HepG2 (cell line): Measurements from ENCODE around the gene EIF4ENIF1. TPM values are rescaled to one million over a fixed set of nuclear protein-coding genes. Genes with fewer than 3 reads are reported as not detected.

Experiments used
- ATF7 ChIP-seq, 2 experiments: fragments of 450-650 bp in 1 of 2; sonication (generic) in 1 of 2; formaldehyde crosslinking in 1 of 2; IDR thresholded peaks; 2 replicates each; pipeline versions ENCODE4 v1.4.0 to v1.6.1; 2016 to 2020; ENCODE audit warnings: antibody characterized with exemption in 1 of 2, mild to moderate bottlenecking in 1 of 2, missing genetic modification reagents in 1 of 2
- CHD4 ChIP-seq: fragments of 200-600 bp; sonication (generic); IDR thresholded peaks from 2 replicates; pipeline ENCODE4 v1.7.0; 2017; ENCODE audit warnings: mild to moderate bottlenecking, low read length, borderline replicate concordance
- HNRNPUL1 ChIP-seq: fragments of 200-400 bp; formaldehyde crosslinking; IDR thresholded peaks from 2 replicates; pipeline ENCODE4 v1.6.1; 2017; ENCODE audit warnings: low read depth, mild to moderate bottlenecking, low read length, moderate library complexity
- KLF13 ChIP-seq: sonication (generic); formaldehyde crosslinking; IDR thresholded peaks from 2 replicates; pipeline ENCODE4 v1.4.0; 2020; ENCODE audit warnings: mild to moderate bottlenecking, missing genetic modification reagents
- MAZ ChIP-seq, 2 experiments: sonication (generic) in 1 of 2; formaldehyde crosslinking in 1 of 2; IDR thresholded peaks; 2 replicates each; pipeline versions ENCODE4 v1.5.0 to v1.6.1; 2012 to 2020; ENCODE audit warnings: low read depth in 2 of 2, mild to moderate bottlenecking in 2 of 2, borderline replicate concordance in 1 of 2, improper control_type of control experiment in 1 of 2, low read length in 1 of 2, missing genetic modification reagents in 1 of 2, moderate library complexity in 1 of 2
- SALL1 ChIP-seq: sonication (generic); formaldehyde crosslinking; IDR thresholded peaks from 2 replicates; pipeline ENCODE4 v1.8.0; 2022; ENCODE audit warnings: mild to moderate bottlenecking, missing genetic modification reagents
- SPEN ChIP-seq: sonication (generic); formaldehyde crosslinking; IDR thresholded peaks from 2 replicates; pipeline ENCODE4 v1.5.1; 2020; ENCODE audit warnings: low read depth, mild to moderate bottlenecking, missing genetic modification reagents
- TAF15 ChIP-seq: fragments of 200-400 bp; formaldehyde crosslinking; IDR thresholded peaks from one replicate; pipeline ENCODE4 v1.6.1; 2018; ENCODE audit warnings: mild to moderate bottlenecking, low read depth, low read length; ENCODE audit not compliant: poor library complexity, severe bottlenecking
- ZFP1 ChIP-seq: IDR thresholded peaks from 2 replicates; pipeline ENCODE4 v1.6.1; 2016
- ZNF207 ChIP-seq: fragments of 450-650 bp; IDR thresholded peaks from 2 replicates; pipeline ENCODE4 v1.6.1; 2016; ENCODE audit warnings: antibody characterized with exemption, borderline replicate concordance
- ZNF333 ChIP-seq: sonication (generic); formaldehyde crosslinking; IDR thresholded peaks from 2 replicates; pipeline ENCODE4 v1.4.0; 2020; ENCODE audit warnings: mild to moderate bottlenecking, missing genetic modification reagents, borderline replicate concordance
- ZNF484 ChIP-seq: sonication (generic); formaldehyde crosslinking; IDR thresholded peaks from 2 replicates; pipeline ENCODE4 v1.5.1; 2020; ENCODE audit warnings: mild to moderate bottlenecking, low read depth, missing genetic modification reagents, borderline replicate concordance
- ZNF550 ChIP-seq: sonication (generic); formaldehyde crosslinking; IDR thresholded peaks from 2 replicates; pipeline ENCODE4 v1.4.0; 2020; ENCODE audit warnings: mild to moderate bottlenecking, missing genetic modification reagents, borderline replicate concordance
- ZNF720 ChIP-seq: sonication (generic); formaldehyde crosslinking; IDR thresholded peaks from 2 replicates; pipeline ENCODE4 v1.4.0; 2020; ENCODE audit warnings: missing genetic modification reagents
- ZSCAN25 ChIP-seq: sonication (generic); formaldehyde crosslinking; IDR thresholded peaks from 2 replicates; pipeline ENCODE4 v1.8.0; 2022; ENCODE audit warnings: mild to moderate bottlenecking, missing genetic modification reagents
- polyA plus RNA-seq, 8 experiments: library from polyadenylated mRNA; depleted of rRNA in 3 of 8; stranded (reverse) in 7 of 8; unstranded in 1 of 8; fragments of >200 nt; fragmentation: Illumina TruSeq in 4 of 8; extraction: Trizol in 4 of 8; gene quantifications; 2 replicates each; pipeline versions ENCODE4 v1.2.1 to v1.2.3, GENCODE V29; 2011 to 2016; ENCODE audit warnings: low read depth in 4 of 8, missing spikeins in 1 of 8, mixed read lengths in 1 of 8; ENCODE audit not compliant: insufficient read depth in 1 of 8
- total RNA-seq, 5 experiments: library from RNA; depleted of rRNA; stranded (reverse); fragments of >200 nt; fragmentation: Illumina TruSeq; extraction: Trizol; gene quantifications; 2 replicates each; pipeline ENCODE4 v1.2.3, GENCODE V29; 2016; ENCODE audit warnings: low read depth in 1 of 5
- TF ChIP-seq, protein P1 (sequence below): sonication (generic); formaldehyde crosslinking; IDR thresholded peaks from 2 replicates; pipeline ENCODE4 v1.5.0; 2020; ENCODE audit warnings: mild to moderate bottlenecking, missing genetic modification reagents
- TF ChIP-seq, protein P2 (sequence below): sonication (generic); formaldehyde crosslinking; conservative IDR thresholded peaks from 2 replicates; pipeline ENCODE4 v1.8.1; 2023; ENCODE audit warnings: missing genetic modification reagents
- TF ChIP-seq, protein P3 (sequence below): sonication (generic); formaldehyde crosslinking; IDR thresholded peaks from 2 replicates; pipeline ENCODE4; 2020; ENCODE audit warnings: missing genetic modification reagents, mild to moderate bottlenecking, borderline replicate concordance
- TF ChIP-seq, protein P4 (sequence below): sonication (generic); formaldehyde crosslinking; IDR thresholded peaks from 2 replicates; pipeline ENCODE4 v1.4.0; 2020; ENCODE audit warnings: missing genetic modification reagents

EIF4ENIF1 gene
- total and polyA plus RNA-seq, 2 of the 13 experiments (the other 11 are each of a cell fraction or from before 2014, with no cell fraction given) = 11.9 to 12.3 TPM

DNA sequence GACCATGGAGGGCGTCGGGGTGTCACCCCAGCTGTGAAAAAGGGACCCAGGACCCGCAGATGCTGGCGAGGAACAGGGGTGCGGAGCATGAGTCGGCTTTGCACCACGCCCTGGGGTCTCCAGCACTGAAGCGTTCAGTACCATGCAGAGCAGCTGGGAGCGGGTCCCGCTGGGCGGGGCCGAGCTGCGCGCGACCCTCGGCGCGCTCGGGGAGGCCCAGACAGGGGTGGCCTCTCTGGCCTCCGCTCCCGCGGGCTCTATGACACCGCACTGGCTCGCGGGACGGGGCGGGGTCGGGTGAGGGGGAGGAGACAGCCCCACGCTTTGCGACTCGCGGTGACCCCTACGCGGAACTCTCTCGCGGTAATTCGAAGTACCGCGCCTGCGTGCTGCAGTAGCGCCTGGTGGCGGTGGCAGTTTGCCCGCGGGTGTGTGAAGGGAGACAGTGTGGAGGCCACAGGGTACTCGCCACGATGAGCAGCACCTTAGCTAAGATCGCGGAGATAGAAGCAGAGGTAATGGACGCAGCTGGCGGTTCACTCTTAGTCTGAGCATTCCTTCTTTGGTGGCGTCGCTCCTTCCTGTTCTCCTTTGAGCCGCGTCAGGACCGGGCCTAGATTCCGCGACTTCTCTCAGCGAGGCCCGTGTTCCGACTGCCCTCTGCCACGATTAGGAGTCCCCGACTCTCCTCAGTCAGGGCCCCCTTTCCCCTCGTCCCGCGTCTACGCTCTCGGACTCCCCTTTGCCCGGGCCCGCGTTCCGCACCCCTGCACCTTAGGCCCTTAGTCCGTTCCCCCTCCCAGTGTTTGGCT, 90.2 kb downstream of the EIF4ENIF1 start, which contains the start of gene DRG1 (continued):
- TF ChIP-seq, protein P1, sequence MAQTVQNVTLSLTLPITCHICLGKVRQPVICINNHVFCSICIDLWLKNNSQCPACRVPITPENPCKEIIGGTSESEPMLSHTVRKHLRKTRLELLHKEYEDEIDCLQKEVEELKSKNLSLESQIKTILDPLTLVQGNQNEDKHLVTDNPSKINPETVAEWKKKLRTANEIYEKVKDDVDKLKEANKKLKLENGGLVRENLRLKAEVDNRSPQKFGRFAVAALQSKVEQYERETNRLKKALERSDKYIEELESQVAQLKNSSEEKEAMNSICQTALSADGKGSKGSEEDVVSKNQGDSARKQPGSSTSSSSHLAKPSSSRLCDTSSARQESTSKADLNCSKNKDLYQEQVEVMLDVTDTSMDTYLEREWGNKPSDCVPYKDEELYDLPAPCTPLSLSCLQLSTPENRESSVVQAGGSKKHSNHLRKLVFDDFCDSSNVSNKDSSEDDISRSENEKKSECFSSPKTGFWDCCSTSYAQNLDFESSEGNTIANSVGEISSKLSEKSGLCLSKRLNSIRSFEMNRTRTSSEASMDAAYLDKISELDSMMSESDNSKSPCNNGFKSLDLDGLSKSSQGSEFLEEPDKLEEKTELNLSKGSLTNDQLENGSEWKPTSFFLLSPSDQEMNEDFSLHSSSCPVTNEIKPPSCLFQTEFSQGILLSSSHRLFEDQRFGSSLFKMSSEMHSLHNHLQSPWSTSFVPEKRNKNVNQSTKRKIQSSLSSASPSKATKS = no peak; the same call in 1 of the 2 replicates
- TF ChIP-seq ZSCAN25 (CRISPR knock-in tag) (peak; percentile 84), ZFP1 (CRISPR knock-in tag) (no peak), SALL1 (CRISPR knock-in tag) (peak; percentile 82), ZNF484 (CRISPR knock-in tag) (no peak), CHD4 (no peak), ZNF333 (CRISPR knock-in tag) (no peak), MAZ (IDR thresholded peaks at IDR 0.05; ENCODE audit: borderline replicate concordance, low read depth, low read length) (peak; percentile 61; the same call in 1 of the 2 replicates), MAZ (CRISPR knock-in tag; IDR thresholded peaks at IDR 0.05; ENCODE audit: low read depth) (peak; percentile 76), ZNF207 (no peak), KLF13 (CRISPR knock-in tag) (no peak), ZNF550 (no peak), ATF7 (IDR thresholded peaks at IDR 0.05) (no peak), ATF7 (CRISPR knock-in tag; IDR thresholded peaks at IDR 0.05) (no peak), TAF15 (no peak), ZNF720 (CRISPR knock-in tag) (no peak), SPEN (CRISPR knock-in tag) (peak; percentile 97), HNRNPUL1 (no peak)
- TF ChIP-seq, protein P2, sequence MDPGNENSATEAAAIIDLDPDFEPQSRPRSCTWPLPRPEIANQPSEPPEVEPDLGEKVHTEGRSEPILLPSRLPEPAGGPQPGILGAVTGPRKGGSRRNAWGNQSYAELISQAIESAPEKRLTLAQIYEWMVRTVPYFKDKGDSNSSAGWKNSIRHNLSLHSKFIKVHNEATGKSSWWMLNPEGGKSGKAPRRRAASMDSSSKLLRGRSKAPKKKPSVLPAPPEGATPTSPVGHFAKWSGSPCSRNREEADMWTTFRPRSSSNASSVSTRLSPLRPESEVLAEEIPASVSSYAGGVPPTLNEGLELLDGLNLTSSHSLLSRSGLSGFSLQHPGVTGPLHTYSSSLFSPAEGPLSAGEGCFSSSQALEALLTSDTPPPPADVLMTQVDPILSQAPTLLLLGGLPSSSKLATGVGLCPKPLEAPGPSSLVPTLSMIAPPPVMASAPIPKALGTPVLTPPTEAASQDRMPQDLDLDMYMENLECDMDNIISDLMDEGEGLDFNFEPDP (CRISPR knock-in tag) = no peak
- TF ChIP-seq, protein P3, sequence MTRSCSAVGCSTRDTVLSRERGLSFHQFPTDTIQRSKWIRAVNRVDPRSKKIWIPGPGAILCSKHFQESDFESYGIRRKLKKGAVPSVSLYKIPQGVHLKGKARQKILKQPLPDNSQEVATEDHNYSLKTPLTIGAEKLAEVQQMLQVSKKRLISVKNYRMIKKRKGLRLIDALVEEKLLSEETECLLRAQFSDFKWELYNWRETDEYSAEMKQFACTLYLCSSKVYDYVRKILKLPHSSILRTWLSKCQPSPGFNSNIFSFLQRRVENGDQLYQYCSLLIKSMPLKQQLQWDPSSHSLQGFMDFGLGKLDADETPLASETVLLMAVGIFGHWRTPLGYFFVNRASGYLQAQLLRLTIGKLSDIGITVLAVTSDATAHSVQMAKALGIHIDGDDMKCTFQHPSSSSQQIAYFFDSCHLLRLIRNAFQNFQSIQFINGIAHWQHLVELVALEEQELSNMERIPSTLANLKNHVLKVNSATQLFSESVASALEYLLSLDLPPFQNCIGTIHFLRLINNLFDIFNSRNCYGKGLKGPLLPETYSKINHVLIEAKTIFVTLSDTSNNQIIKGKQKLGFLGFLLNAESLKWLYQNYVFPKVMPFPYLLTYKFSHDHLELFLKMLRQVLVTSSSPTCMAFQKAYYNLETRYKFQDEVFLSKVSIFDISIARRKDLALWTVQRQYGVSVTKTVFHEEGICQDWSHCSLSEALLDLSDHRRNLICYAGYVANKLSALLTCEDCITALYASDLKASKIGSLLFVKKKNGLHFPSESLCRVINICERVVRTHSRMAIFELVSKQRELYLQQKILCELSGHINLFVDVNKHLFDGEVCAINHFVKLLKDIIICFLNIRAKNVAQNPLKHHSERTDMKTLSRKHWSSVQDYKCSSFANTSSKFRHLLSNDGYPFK = peak; percentile 80; the same call in 1 of the 2 replicates
- TF ChIP-seq, protein P4, sequence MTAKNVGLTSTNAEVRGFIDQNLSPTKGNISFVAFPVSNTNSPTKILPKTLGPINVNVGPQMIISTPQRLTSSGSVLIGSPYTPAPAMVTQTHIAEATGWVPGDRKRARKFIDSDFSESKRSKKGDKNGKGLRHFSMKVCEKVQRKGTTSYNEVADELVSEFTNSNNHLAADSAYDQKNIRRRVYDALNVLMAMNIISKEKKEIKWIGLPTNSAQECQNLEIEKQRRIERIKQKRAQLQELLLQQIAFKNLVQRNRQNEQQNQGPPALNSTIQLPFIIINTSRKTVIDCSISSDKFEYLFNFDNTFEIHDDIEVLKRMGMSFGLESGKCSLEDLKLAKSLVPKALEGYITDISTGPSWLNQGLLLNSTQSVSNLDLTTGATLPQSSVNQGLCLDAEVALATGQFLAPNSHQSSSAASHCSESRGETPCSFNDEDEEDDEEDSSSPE (CRISPR knock-in tag) = peak; percentile 58
